HepG2 (cell line): ENCODE results near the gene VCP.

Experiments
- CHD2 ChIP-seq: IDR thresholded peaks from 2 replicates; pipeline ENCODE4 v1.6.1; 2011; ENCODE audit warnings: low read depth, low read length, improper control_type of control experiment
- POLR2A ChIP-seq, 2 experiments: IDR thresholded peaks; 2 replicates each; pipeline ENCODE4 v1.6.1; 2011; ENCODE audit warnings: low read depth in 2 of 2, low read length in 2 of 2, mild to moderate bottlenecking in 1 of 2, moderate library complexity in 1 of 2; ENCODE audit not compliant: insufficient read depth in 1 of 2
- ZNF609 ChIP-seq: sonication (generic); formaldehyde crosslinking; IDR thresholded peaks from 2 replicates; pipeline ENCODE4 v1.4.0; 2020; ENCODE audit warnings: mild to moderate bottlenecking, missing genetic modification reagents, borderline replicate concordance

- TF ChIP-seq POLR2A (IDR thresholded peaks at IDR 0.05; ENCODE audit: insufficient read depth in 1 of 2, low read depth in 2 of 2, low read length in 2 of 2) (no peak), CHD2 (no peak), ZNF609 (no peak)
Measured at GRCh38 chr9:35106343-35106730, 33.9 kb upstream of the VCP start.
